H9 (cell line): Measurements from ENCODE around the gene ELMO2. TPM values are rescaled to one million over a fixed set of nuclear protein-coding genes. Genes with fewer than 3 reads are reported as not detected.
A peak's percentile ranks its signal among the peaks of the same experiment; 100 is the strongest.

Experiments
- DNase-seq: peaks from one replicate; pipeline ENCODE4 v3.0.0-alpha.2; 2017
- H2AFZ ChIP-seq: one replicate; pipeline ENCODE4 v1.6.1; 2013; ENCODE audit warnings: mild to moderate bottlenecking, low read length, control low read depth, moderate library complexity
- H2AK5ac ChIP-seq: 2 replicates; pipeline ENCODE4 v1.6.1; 2013; ENCODE audit warnings: low read length, control low read depth, mixed read lengths; ENCODE audit not compliant: insufficient read length
- H2BK120ac ChIP-seq: one replicate; pipeline ENCODE4 v1.6.1; 2013; ENCODE audit warnings: low read depth, mild to moderate bottlenecking, low read length, control low read depth, inconsistent platforms; ENCODE audit not compliant: poor library complexity, severe bottlenecking
- H2BK12ac ChIP-seq: 2 replicates; pipeline ENCODE4 v1.6.1; 2013; ENCODE audit warnings: low read length, control low read depth, mixed read lengths, low read depth; ENCODE audit not compliant: insufficient read length
- H2BK15ac ChIP-seq: 2 replicates; pipeline ENCODE4 v1.6.1; 2013; ENCODE audit warnings: low read depth, low read length, control low read depth
- H2BK20ac ChIP-seq: one replicate; pipeline ENCODE4 v1.6.1; 2013; ENCODE audit warnings: low read depth, mild to moderate bottlenecking, low read length, control low read depth, inconsistent platforms; ENCODE audit not compliant: poor library complexity, severe bottlenecking
- H2BK5ac ChIP-seq: 2 replicates; pipeline ENCODE4 v1.6.1; 2013; ENCODE audit warnings: low read length, control low read depth, mixed read lengths; ENCODE audit not compliant: insufficient read length
- H3K14ac ChIP-seq: 2 replicates; pipeline ENCODE4 v1.6.1; 2013; ENCODE audit warnings: low read length, control low read depth; ENCODE audit not compliant: insufficient read depth
- H3K18ac ChIP-seq: 2 replicates; pipeline ENCODE4 v1.6.1; 2013; ENCODE audit warnings: low read depth, mild to moderate bottlenecking, mixed read lengths, low read length, control low read depth; ENCODE audit not compliant: insufficient read length
- H3K23ac ChIP-seq: 2 replicates; pipeline ENCODE4 v1.6.1; 2013; ENCODE audit warnings: low read length, control low read depth, mixed read lengths, low read depth; ENCODE audit not compliant: insufficient read length
- H3K23me2 ChIP-seq: 2 replicates; pipeline ENCODE4 v1.6.1; 2013; ENCODE audit warnings: low read depth, mild to moderate bottlenecking, mixed read lengths, low read length, control low read depth; ENCODE audit not compliant: insufficient read length, poor library complexity, severe bottlenecking
- H3K27ac ChIP-seq: 2 replicates; pipeline ENCODE4 v1.5.1; 2013; ENCODE audit warnings: low read length, control low read depth, mixed read lengths, low read depth; ENCODE audit not compliant: insufficient read length
- H3K27me3 ChIP-seq: 2 replicates; pipeline ENCODE4 v1.6.1; 2013; ENCODE audit warnings: low read length, control low read depth, inconsistent platforms; ENCODE audit not compliant: insufficient read depth
- H3K4ac ChIP-seq: 2 replicates; pipeline ENCODE4 v1.6.1; 2013; ENCODE audit warnings: low read depth, mild to moderate bottlenecking, control low read depth, inconsistent platforms, low read length, moderate library complexity
- H3K4me1 ChIP-seq: 2 replicates; pipeline ENCODE4 v1.6.1; 2013; ENCODE audit warnings: low read length, control low read depth, inconsistent platforms; ENCODE audit not compliant: insufficient read depth
- H3K4me2 ChIP-seq: 2 replicates; pipeline ENCODE4 v1.6.1; 2013; ENCODE audit warnings: low read length, control low read depth, mixed read lengths; ENCODE audit not compliant: insufficient read length, insufficient read depth
- H3K56ac ChIP-seq: 2 replicates; pipeline ENCODE4 v1.6.1; 2013; ENCODE audit warnings: low read depth, mild to moderate bottlenecking, mixed read lengths, low read length, control low read depth; ENCODE audit not compliant: insufficient read length
- H3K79me1 ChIP-seq: 2 replicates; pipeline ENCODE4 v1.6.1; 2013; ENCODE audit warnings: low read depth, mild to moderate bottlenecking, moderate library complexity, low read length, control low read depth, inconsistent platforms; ENCODE audit not compliant: insufficient read depth, poor library complexity, severe bottlenecking
- H3K79me2 ChIP-seq: 2 replicates; pipeline ENCODE4 v1.6.1; 2013; ENCODE audit warnings: low read length, control low read depth, inconsistent platforms; ENCODE audit not compliant: insufficient read depth
- H3K9ac ChIP-seq: 2 replicates; pipeline ENCODE4 v1.6.1; 2013; ENCODE audit warnings: low read length, control low read depth, mixed read lengths; ENCODE audit not compliant: insufficient read length; ENCODE audit errors: extremely low read depth
- H3K9me3 ChIP-seq: one replicate; pipeline ENCODE4 v1.6.1; 2013; ENCODE audit warnings: low read depth, low read length, inconsistent platforms; ENCODE audit not compliant: control insufficient read depth
- H3T11ph ChIP-seq: one replicate; pipeline ENCODE4 v1.6.1; 2013; ENCODE audit warnings: mild to moderate bottlenecking, low read length, control low read depth, inconsistent platforms
- H4K20me1 ChIP-seq: one replicate; pipeline ENCODE4 v1.6.1; 2013; ENCODE audit not compliant: control insufficient read depth, insufficient read length, insufficient read depth
- H4K5ac ChIP-seq: 2 replicates; pipeline ENCODE4 v1.6.1; 2013; ENCODE audit warnings: low read depth, mild to moderate bottlenecking, mixed read lengths, low read length, control low read depth; ENCODE audit not compliant: insufficient read length
- H4K8ac ChIP-seq: replicated peaks from 2 replicates; pipeline ENCODE4 v1.6.1; 2013; ENCODE audit warnings: low read length, control low read depth, mixed read lengths, low read depth; ENCODE audit not compliant: insufficient read length
- H4K91ac ChIP-seq: 2 replicates; pipeline ENCODE4 v1.6.1; 2013; ENCODE audit warnings: low read depth, mild to moderate bottlenecking, moderate library complexity, mixed read lengths, low read length, control low read depth; ENCODE audit not compliant: insufficient read length
- H3K27ac Mint-ChIP-seq, 3 experiments: 2 replicates in 2 of 3; 3 replicates in 1 of 3; pipeline ENCODE4 v1.8.0; 2020 to 2021; ENCODE audit warnings: mixed read lengths in 3 of 3, mild to moderate bottlenecking in 1 of 3, moderate library complexity in 1 of 3
- H3K27me3 Mint-ChIP-seq: 2 replicates; pipeline ENCODE4 v1.8.0; 2021; ENCODE audit warnings: low read depth, mild to moderate bottlenecking, moderate library complexity, mixed read lengths
- H3K36me3 Mint-ChIP-seq, 3 experiments: 2 replicates in 2 of 3; 3 replicates in 1 of 3; pipeline ENCODE4 v1.8.0; 2020 to 2021; ENCODE audit warnings: low read depth in 3 of 3, mixed read lengths in 3 of 3; ENCODE audit not compliant: insufficient read depth in 1 of 3
- H3K4me1 Mint-ChIP-seq, 2 experiments: 2 replicates each; pipeline ENCODE4 v1.8.0; 2020; ENCODE audit warnings: mixed read lengths in 2 of 2
- H3K4me3 Mint-ChIP-seq, 2 experiments: 2 replicates in 1 of 2; 3 replicates in 1 of 2; pipeline ENCODE4 v1.8.0; 2020 to 2021; ENCODE audit warnings: mild to moderate bottlenecking in 2 of 2, mixed read lengths in 2 of 2, moderate library complexity in 1 of 2
- H3K9me3 Mint-ChIP-seq, 2 experiments: 2 replicates in 1 of 2; 3 replicates in 1 of 2; pipeline ENCODE4 v1.8.0; 2020; ENCODE audit warnings: mild to moderate bottlenecking in 2 of 2, mixed read lengths in 2 of 2, moderate library complexity in 1 of 2
- WGBS: extraction: QIAGEN DNeasy Blood & Tissue Kit; methylation state at CpG from one replicate; pipeline ENCODE4 v1.1.7; 2013; ENCODE audit warnings: missing lambda C conversion rate, low lambda C conversion rate, mixed read lengths; ENCODE audit not compliant: insufficient read length; ENCODE audit errors: extremely low coverage; 5-methylcytosine and 5-hydroxymethylcytosine counted together
- total RNA-seq: library from RNA; stranded (reverse); gene quantifications from 2 replicates; pipeline ENCODE4 v1.2.1, GENCODE V29; 2021
- TF ChIP-seq, protein P1 (sequence below): fragments of 200-600 bp; sonication (generic); conservative IDR thresholded peaks from 3 replicates; pipeline ENCODE4 v1.8.0; 2021; ENCODE audit warnings: antibody characterized with exemption, mild to moderate bottlenecking

Gene ELMO2
- total RNA-seq, 1 experiment from 2014 or later, result 32.5 TPM

DNA sequence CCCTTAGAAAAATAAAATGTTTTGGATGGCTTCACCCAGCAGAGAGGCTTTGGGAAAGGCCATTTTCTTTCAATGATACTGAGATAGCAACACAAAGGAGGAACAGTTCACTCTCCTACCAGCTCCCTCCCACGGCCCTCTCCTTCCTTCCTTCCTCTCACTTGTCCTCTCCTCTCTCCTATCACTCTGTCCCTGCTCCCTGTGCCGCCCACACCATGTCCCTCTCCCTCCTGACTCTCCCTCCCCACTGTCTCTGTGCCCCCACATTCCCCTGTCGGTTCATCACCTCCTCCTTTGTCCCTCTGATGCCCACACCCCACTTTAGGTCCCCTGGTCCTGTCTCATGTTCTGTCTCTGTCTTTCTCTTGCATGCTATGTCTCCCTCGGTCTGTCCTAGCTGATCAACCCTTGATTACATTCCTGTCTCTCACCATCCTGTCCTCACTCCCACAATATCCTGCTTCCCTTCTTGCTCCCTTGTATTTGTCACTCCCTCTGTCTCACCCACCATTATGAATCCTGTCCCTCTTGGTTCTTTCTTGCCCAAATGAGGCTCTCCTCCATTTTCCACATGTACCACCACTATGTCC lies 30.1 kb downstream of the ELMO2 start:
- H3K27me3 Mint-ChIP-seq, result no peaks in the 10 kb centered on the region; the same call in 1 of the 2 replicates
- Histone ChIP-seq H3K18ac (no peak overlapping the region), H2BK20ac (no peak overlapping the region), H3K9me3 (no peaks in the 10 kb centered on the region), H3K23me2 (no peaks in the 10 kb centered on the region), H4K8ac (no peak overlapping the region), H4K5ac (no peak overlapping the region), H2AK5ac (no peak overlapping the region), H2AFZ (no peak overlapping the region), H2BK120ac (no peak overlapping the region), H3K14ac (no peak overlapping the region), H2BK12ac (no peak overlapping the region), H2BK5ac (no peak overlapping the region), H3K4me1 (no peaks in the 10 kb centered on the region), H3K23ac (no peak overlapping the region), H2BK15ac (no peak overlapping the region), H3K27ac (no peak overlapping the region), H4K20me1 (no peaks in the 10 kb centered on the region), H3K4me2 (no peak overlapping the region), H3K79me2 (no peaks in the 10 kb centered on the region), H3K9ac (no peak overlapping the region), H3K27me3 (no peaks in the 10 kb centered on the region; the same call in 1 of the 2 replicates), H3K56ac (no peak overlapping the region), H3K79me1 (no peaks in the 10 kb centered on the region), H3T11ph (no peak overlapping the region), H4K91ac (no peak overlapping the region), H3K4ac (no peak overlapping the region)
- H3K4me1 Mint-ChIP-seq, result no peaks in the 10 kb centered on the region
- peak overlapping the region in 2 of 3 experiments; percentile 5 to 81; a peak in 4 of 7 replicates for H3K27ac Mint-ChIP-seq
- H3K36me3 Mint-ChIP-seq, result peaks cover 23 to 71% (median 65%) of the 10 kb centered on the region in 3 experiments
- no peak overlapping the region for H3K4me3 Mint-ChIP-seq
- TF ChIP-seq, protein P1, sequence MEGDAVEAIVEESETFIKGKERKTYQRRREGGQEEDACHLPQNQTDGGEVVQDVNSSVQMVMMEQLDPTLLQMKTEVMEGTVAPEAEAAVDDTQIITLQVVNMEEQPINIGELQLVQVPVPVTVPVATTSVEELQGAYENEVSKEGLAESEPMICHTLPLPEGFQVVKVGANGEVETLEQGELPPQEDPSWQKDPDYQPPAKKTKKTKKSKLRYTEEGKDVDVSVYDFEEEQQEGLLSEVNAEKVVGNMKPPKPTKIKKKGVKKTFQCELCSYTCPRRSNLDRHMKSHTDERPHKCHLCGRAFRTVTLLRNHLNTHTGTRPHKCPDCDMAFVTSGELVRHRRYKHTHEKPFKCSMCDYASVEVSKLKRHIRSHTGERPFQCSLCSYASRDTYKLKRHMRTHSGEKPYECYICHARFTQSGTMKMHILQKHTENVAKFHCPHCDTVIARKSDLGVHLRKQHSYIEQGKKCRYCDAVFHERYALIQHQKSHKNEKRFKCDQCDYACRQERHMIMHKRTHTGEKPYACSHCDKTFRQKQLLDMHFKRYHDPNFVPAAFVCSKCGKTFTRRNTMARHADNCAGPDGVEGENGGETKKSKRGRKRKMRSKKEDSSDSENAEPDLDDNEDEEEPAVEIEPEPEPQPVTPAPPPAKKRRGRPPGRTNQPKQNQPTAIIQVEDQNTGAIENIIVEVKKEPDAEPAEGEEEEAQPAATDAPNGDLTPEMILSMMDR, result no peak
- WGBS, result no CpG with 5 or more reads among the region's 4 CpGs
- no peak for DNase-seq
- H3K9me3 Mint-ChIP-seq, result no peaks in the 10 kb centered on the region
